Measurements from ENCODE around the gene SELENOO.

The SELENOO gene

GRCh38 chr22:50206599-50206998 lies 5.8 kb downstream of the SELENOO start:
- H3K4me3 ChIP-seq (ENCODE audit: low read length) = no peak overlapping the region
- TF ChIP-seq ZNF274 (IDR thresholded peaks at IDR 0.05; ENCODE audit: low read depth, low read length) = no peak

- TF ChIP-seq ZNF274 (IDR thresholded peaks at IDR 0.05; ENCODE audit: low read depth, low read length) = no peak
- H3K4me3 ChIP-seq (ENCODE audit: low read length) = no peak overlapping the region
Observed at GRCh38 chr22:50207383-50208140, 6.8 kb downstream of the SELENOO start.

- H3K4me3 ChIP-seq (ENCODE audit: low read length) = no peak overlapping the region
- no peak for TF ChIP-seq ZNF274 (IDR thresholded peaks at IDR 0.05; ENCODE audit: low read depth, low read length)
Observed at GRCh38 chr22:50208430-50208938, 7.7 kb downstream of the SELENOO start.

- no peak for TF ChIP-seq ZNF274 (IDR thresholded peaks at IDR 0.05; ENCODE audit: low read depth, low read length)
Observed at GRCh38 chr22:50208939-50209892, 8.4 kb downstream of the SELENOO start.

GRCh38 chr22:50209893-50210292 lies 9.1 kb downstream of the SELENOO start:
- no peak overlapping the region for H3K4me3 ChIP-seq (ENCODE audit: low read length)
- no peak for TF ChIP-seq ZNF274 (IDR thresholded peaks at IDR 0.05; ENCODE audit: low read depth, low read length)

More at GRCh38 chr22:50208939-50209892, 8.4 kb downstream of the SELENOO start:
- H3K4me3 ChIP-seq (ENCODE audit: low read length) = no peak overlapping the region

GRCh38 chr22:50210378-50211139 lies 9.7 kb downstream of the SELENOO start:
- TF ChIP-seq ZNF274 (IDR thresholded peaks at IDR 0.05; ENCODE audit: low read depth, low read length) = no peak
- H3K4me3 ChIP-seq (ENCODE audit: low read length) = no peak overlapping the region

- TF ChIP-seq ZNF274 (IDR thresholded peaks at IDR 0.05; ENCODE audit: low read depth, low read length) = no peak
- no peak overlapping the region for H3K4me3 ChIP-seq (ENCODE audit: low read length)
Observed at GRCh38 chr22:50211147-50211546, 10.3 kb downstream of the SELENOO start.

GRCh38 chr22:50213263-50213662 lies 12.5 kb downstream of the SELENOO start:
- no peak for TF ChIP-seq ZNF274 (IDR thresholded peaks at IDR 0.05; ENCODE audit: low read depth, low read length)
- H3K4me3 ChIP-seq (ENCODE audit: low read length) = no peak overlapping the region

GRCh38 chr22:50215297-50216054 lies 14.7 kb downstream of the SELENOO start:
- no peak for TF ChIP-seq ZNF274 (IDR thresholded peaks at IDR 0.05; ENCODE audit: low read depth, low read length)
- H3K4me3 ChIP-seq (ENCODE audit: low read length) = no peak overlapping the region

GRCh38 chr22:50216055-50216683 lies 15.4 kb downstream of the SELENOO start:
- no peak overlapping the region for H3K4me3 ChIP-seq (ENCODE audit: low read length)
- TF ChIP-seq ZNF274 (IDR thresholded peaks at IDR 0.05; ENCODE audit: low read depth, low read length) = no peak

- TF ChIP-seq ZNF274 (IDR thresholded peaks at IDR 0.05; ENCODE audit: low read depth, low read length) = no peak
- H3K4me3 ChIP-seq (ENCODE audit: low read length) = no peak overlapping the region
Observed at GRCh38 chr22:50216684-50217520, 16.1 kb downstream of the SELENOO start.

GRCh38 chr22:50217543-50218152 lies 16.8 kb downstream of the SELENOO start:
- H3K4me3 ChIP-seq (ENCODE audit: low read length) = no peak overlapping the region
- no peak for TF ChIP-seq ZNF274 (IDR thresholded peaks at IDR 0.05; ENCODE audit: low read depth, low read length)
